ENCODE results near the gene LGALS3BP.

Gene LGALS3BP

DNA sequence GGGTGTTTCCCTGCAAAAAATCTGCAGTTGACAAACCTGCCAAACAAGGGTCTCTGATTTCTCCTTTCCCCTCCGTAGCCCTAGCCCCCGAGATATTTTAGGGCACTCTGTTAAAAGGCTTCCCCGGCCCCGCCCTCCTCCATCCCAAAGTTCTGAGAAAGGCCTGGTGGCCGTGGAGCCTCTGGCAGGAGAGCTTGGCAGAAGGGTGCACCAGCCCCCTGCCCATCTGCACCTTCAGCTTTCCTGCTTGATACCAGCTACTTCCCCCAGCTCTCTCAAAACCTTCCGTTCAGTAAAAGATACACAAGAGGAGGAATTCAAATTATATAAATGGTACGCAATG lies 30.6 kb upstream of the LGALS3BP start:
- H3K79me1 ChIP-seq (ENCODE audit: low read length), result peaks cover 18% of the 10 kb centered on the region
- no peak overlapping the region for H3K23ac ChIP-seq (ENCODE audit: low read length)
- peak overlapping the region; percentile 79 for H4K12ac ChIP-seq (ENCODE audit: low read depth, low read length)
- peaks cover 5% of the 10 kb centered on the region for H3K9me3 ChIP-seq (ENCODE audit: insufficient read depth, low read depth, low read length)
- H3K4me2 ChIP-seq (ENCODE audit: low read length), result peak overlapping the region; percentile 88
- H3K4me1 ChIP-seq (ENCODE audit: control insufficient read depth in 1 of 2, insufficient read depth in 2 of 2, low read length in 2 of 2), result peaks cover 24 to 31% of the 10 kb centered on the region in 2 experiments
- DNase-seq, result no peak
- H2AK5ac ChIP-seq (ENCODE audit: low read length), result peak overlapping the region; percentile 98
- peak overlapping the region; percentile 92 for H2AFZ ChIP-seq (ENCODE audit: insufficient read depth, low read length, poor library complexity)
- H2BK12ac ChIP-seq (ENCODE audit: low read length), result peak overlapping the region; percentile 95
- H2BK5ac ChIP-seq (ENCODE audit: low read depth, low read length, poor library complexity), result peak overlapping the region; percentile 71
- no peak overlapping the region for H3K9ac ChIP-seq (ENCODE audit: low read length)
- peaks cover 7% of the 10 kb centered on the region in 2 experiments for H3K36me3 ChIP-seq (ENCODE audit: control insufficient read depth in 1 of 2, insufficient read depth in 2 of 2, low read length in 2 of 2)
- peak overlapping the region; percentile 69 for H3K4me3 ChIP-seq (ENCODE audit: low read depth, low read length)
- H3K18ac ChIP-seq (ENCODE audit: low read length), result peak overlapping the region; percentile 82
- H4K8ac ChIP-seq (ENCODE audit: low read depth, low read length), result peak overlapping the region; percentile 96
- H3K14ac ChIP-seq (ENCODE audit: low read length), result peak overlapping the region; percentile 78
- H3K27me3 ChIP-seq (ENCODE audit: insufficient read depth, low read length), result no peaks in the 10 kb centered on the region
- WGBS (ENCODE audit: extremely low coverage, insufficient coverage, insufficient read length), result no CpG with 5 or more reads among the region's 7 CpGs
- peak overlapping the region; percentile 41 for H3K27ac ChIP-seq (ENCODE audit: low read depth, low read length)
- peak overlapping the region; percentile 99 for H4K91ac ChIP-seq (ENCODE audit: low read depth, low read length)
- H2BK120ac ChIP-seq (ENCODE audit: insufficient read depth, low read length, poor library complexity), result peak overlapping the region; percentile 95
- H3K79me2 ChIP-seq (ENCODE audit: control insufficient read depth, insufficient read depth, low read length, poor library complexity), result peaks cover 17% of the 10 kb centered on the region
- H3K4ac ChIP-seq (ENCODE audit: low read depth, low read length), result peak overlapping the region; percentile 53

DNA sequence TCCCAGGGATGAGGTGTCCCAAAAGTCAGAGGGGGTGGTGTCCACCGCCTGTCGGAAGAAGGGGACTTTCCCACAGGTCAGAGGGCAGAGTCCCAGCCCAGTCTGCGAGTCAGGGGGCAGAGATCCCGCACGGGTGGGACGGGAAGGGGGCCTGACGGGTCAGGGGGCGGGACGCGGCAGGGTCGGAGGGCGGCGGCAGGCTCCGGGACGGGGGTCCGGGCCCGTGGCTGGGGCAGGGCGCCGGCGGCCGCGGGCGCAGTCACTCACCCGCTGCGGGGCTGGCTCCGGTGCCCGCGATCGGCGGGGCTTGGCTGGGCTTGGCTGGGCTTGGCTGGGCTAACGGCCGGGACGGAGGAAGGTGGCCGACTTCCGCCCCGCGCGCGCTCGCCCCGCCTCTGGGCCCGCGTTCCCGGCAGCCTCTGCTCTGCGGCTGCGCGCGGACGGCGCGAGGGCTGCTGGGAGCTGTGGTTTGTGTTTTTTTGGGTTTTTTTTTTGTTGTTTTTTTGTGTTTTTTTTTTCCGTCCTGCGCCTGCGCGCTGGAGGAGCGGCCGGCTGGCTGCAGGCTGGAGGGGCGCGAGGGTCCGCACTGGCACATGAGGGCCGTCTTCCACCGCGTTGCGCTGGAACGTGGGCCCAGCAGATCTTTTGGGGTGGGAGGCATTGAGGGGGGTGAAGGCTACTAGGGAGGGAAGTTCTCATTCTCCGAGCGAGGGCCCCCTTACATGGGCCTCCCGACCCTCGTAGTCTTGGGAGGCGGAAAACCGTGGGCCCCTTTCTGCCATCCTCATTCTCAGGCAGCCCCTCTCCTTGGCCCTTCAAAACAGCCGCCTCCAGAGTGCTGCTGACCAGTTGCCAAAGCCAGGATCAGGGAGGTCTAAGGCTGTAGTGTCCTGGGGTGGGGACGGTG lies 29.9 kb upstream of the LGALS3BP start, which contains the start of gene CANT1:
TSS of gene CANT1 (minus strand) at position 368 of the 907 bp plus-strand sequence. CDS start 12,142 bp downstream, outside the sequence.
- peaks cover 5% of the 10 kb centered on the region for H3K9me3 ChIP-seq (ENCODE audit: insufficient read depth, low read depth, low read length)
- peak within 1 kb of the TSS; percentile 93 for H2BK5ac ChIP-seq (ENCODE audit: low read depth, low read length, poor library complexity)
- H4K12ac ChIP-seq (ENCODE audit: low read depth, low read length), result peak within 1 kb of the TSS; percentile 89
- peaks cover 24 to 33% of the 10 kb centered on the region in 2 experiments for H3K4me1 ChIP-seq (ENCODE audit: control insufficient read depth in 1 of 2, insufficient read depth in 2 of 2, low read length in 2 of 2)
- H2BK120ac ChIP-seq (ENCODE audit: insufficient read depth, low read length, poor library complexity), result peak within 1 kb of the TSS; percentile 95
- H3K27me3 ChIP-seq (ENCODE audit: insufficient read depth, low read length), result no peaks in the 10 kb centered on the region
- peak within 1 kb of the TSS; percentile 92 for H2AFZ ChIP-seq (ENCODE audit: insufficient read depth, low read length, poor library complexity)
- peaks cover 17% of the 10 kb centered on the region for H3K79me2 ChIP-seq (ENCODE audit: control insufficient read depth, insufficient read depth, low read length, poor library complexity)
- peak; percentile 77 to 90 for DNase-seq
- WGBS (ENCODE audit: extremely low coverage, insufficient coverage, insufficient read length), result no CpG with 5 or more reads among the region's 73 CpGs
- H4K8ac ChIP-seq (ENCODE audit: low read depth, low read length), result peak within 1 kb of the TSS; percentile 98
- peaks cover 7% of the 10 kb centered on the region in 2 experiments for H3K36me3 ChIP-seq (ENCODE audit: control insufficient read depth in 1 of 2, insufficient read depth in 2 of 2, low read length in 2 of 2)
- H3K4me2 ChIP-seq (ENCODE audit: low read length), result peak within 1 kb of the TSS; percentile 88
- H3K4me3 ChIP-seq (ENCODE audit: low read depth, low read length), result peak within 1 kb of the TSS; percentile 95
- peak within 1 kb of the TSS; percentile 87 for H3K9ac ChIP-seq (ENCODE audit: low read length)
- peak within 1 kb of the TSS; percentile 58 for H3K27ac ChIP-seq (ENCODE audit: low read depth, low read length)
- no peak within 1 kb of the TSS for H3K23ac ChIP-seq (ENCODE audit: low read length)
- peak within 1 kb of the TSS; percentile 99 for H3K18ac ChIP-seq (ENCODE audit: low read length)
- H4K91ac ChIP-seq (ENCODE audit: low read depth, low read length), result peak within 1 kb of the TSS; percentile 99
- H2BK12ac ChIP-seq (ENCODE audit: low read length), result peak within 1 kb of the TSS; percentile 95
- H2AK5ac ChIP-seq (ENCODE audit: low read length), result peak within 1 kb of the TSS; percentile 98
- peak within 1 kb of the TSS; percentile 99 for H3K14ac ChIP-seq (ENCODE audit: low read length)
- peaks cover 18% of the 10 kb centered on the region for H3K79me1 ChIP-seq (ENCODE audit: low read length)
- H3K4ac ChIP-seq (ENCODE audit: low read depth, low read length), result peak within 1 kb of the TSS; percentile 99

DNA sequence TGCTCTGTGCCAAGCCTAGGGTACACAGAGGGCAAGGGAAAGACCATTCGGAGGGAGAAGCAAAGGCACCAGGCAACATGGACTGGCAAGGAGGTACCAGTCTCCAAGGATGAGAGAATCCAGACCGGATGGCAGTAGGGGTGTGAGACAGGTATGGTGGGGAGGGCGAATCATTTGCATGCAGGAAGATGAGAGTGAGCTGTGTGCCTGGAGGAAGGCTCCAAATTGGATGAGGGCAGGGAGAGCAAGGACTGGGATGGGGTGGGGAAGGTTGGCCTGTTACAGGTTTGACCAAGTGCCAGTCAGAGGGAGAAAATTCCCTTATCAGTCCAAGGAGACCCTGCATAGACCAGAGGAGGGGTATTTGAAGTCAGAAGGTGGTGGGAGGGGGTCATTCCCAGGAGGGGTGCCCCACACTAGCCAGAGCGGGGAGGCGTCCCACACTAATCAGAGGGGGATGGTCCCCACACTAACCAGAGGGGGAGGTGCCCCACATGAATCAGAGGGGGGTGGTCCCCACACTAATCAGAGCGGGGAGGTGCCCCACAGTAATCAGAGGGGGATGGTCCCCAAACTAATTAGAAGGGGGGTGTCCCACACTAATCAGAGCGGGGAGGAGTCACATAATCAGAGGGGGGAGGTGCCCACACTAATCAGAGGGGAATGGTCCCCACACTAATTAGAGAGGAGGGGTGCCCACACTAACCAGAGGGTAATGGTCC lies 29.1 kb upstream of the LGALS3BP start:
- Histone ChIP-seq H2AFZ (ENCODE audit: insufficient read depth, low read length, poor library complexity) (peak overlapping the region; percentile 79), H3K4ac (ENCODE audit: low read depth, low read length) (peak overlapping the region; percentile 99), H3K79me1 (ENCODE audit: low read length) (peaks cover 18% of the 10 kb centered on the region), H3K36me3 (ENCODE audit: control insufficient read depth in 1 of 2, insufficient read depth in 2 of 2, low read length in 2 of 2) (peaks cover 7% of the 10 kb centered on the region in 2 experiments), H2BK120ac (ENCODE audit: insufficient read depth, low read length, poor library complexity) (peak overlapping the region; percentile 92), H3K9ac (ENCODE audit: low read length) (peak overlapping the region; percentile 86), H3K4me3 (ENCODE audit: low read depth, low read length) (peak overlapping the region; percentile 95), H3K23ac (ENCODE audit: low read length) (no peak overlapping the region), H3K27me3 (ENCODE audit: insufficient read depth, low read length) (no peaks in the 10 kb centered on the region), H3K9me3 (ENCODE audit: insufficient read depth, low read depth, low read length) (peaks cover 5% of the 10 kb centered on the region), H3K18ac (ENCODE audit: low read length) (peak overlapping the region; percentile 99), H3K14ac (ENCODE audit: low read length) (peak overlapping the region; percentile 99), H3K79me2 (ENCODE audit: control insufficient read depth, insufficient read depth, low read length, poor library complexity) (peaks cover 17% of the 10 kb centered on the region), H4K91ac (ENCODE audit: low read depth, low read length) (peak overlapping the region; percentile 99), H3K4me1 (ENCODE audit: control insufficient read depth in 1 of 2, insufficient read depth in 2 of 2, low read length in 2 of 2) (peaks cover 24 to 33% of the 10 kb centered on the region in 2 experiments), H3K27ac (ENCODE audit: low read depth, low read length) (no peak overlapping the region), H3K4me2 (ENCODE audit: low read length) (peak overlapping the region; percentile 88), H2BK5ac (ENCODE audit: low read depth, low read length, poor library complexity) (peak overlapping the region; percentile 93), H4K12ac (ENCODE audit: low read depth, low read length) (peak overlapping the region; percentile 89), H2AK5ac (ENCODE audit: low read length) (peak overlapping the region; percentile 85), H4K8ac (ENCODE audit: low read depth, low read length) (peak overlapping the region; percentile 98), H2BK12ac (ENCODE audit: low read length) (peak overlapping the region; percentile 50)
- no peak for DNase-seq
- WGBS (ENCODE audit: extremely low coverage, insufficient coverage, insufficient read length), result no CpG with 5 or more reads among the region's 7 CpGs

Measured in trophoblast cell (in vitro differentiated cells and primary cell).